HUES64 (cell line): ENCODE results near the gene MIGA2.

Experiments used
- H3K27ac ChIP-seq: 2 replicates; pipeline ENCODE4 v1.7.0; 2013; ENCODE audit warnings: low read depth, low read length, inconsistent platforms
- H3K27me3 ChIP-seq: 2 replicates; pipeline ENCODE4 v1.6.1; 2013; ENCODE audit warnings: mild to moderate bottlenecking, low read length; ENCODE audit not compliant: insufficient read depth
- H3K36me3 ChIP-seq: 2 replicates; pipeline ENCODE4 v1.6.1; 2013; ENCODE audit warnings: mild to moderate bottlenecking, low read length; ENCODE audit not compliant: insufficient read depth
- H3K4me1 ChIP-seq: 2 replicates; pipeline ENCODE4 v1.6.1; 2013; ENCODE audit warnings: mild to moderate bottlenecking, low read length, moderate library complexity; ENCODE audit not compliant: insufficient read depth
- H3K4me3 ChIP-seq: 2 replicates; pipeline ENCODE4 v1.5.1; 2013; ENCODE audit warnings: mild to moderate bottlenecking, low read length, moderate library complexity
- H3K9ac ChIP-seq: 2 replicates; pipeline ENCODE4 v1.6.1; 2013; ENCODE audit warnings: mild to moderate bottlenecking, low read depth, low read length
- H3K9me3 ChIP-seq: 2 replicates; pipeline ENCODE4 v1.6.1; 2013; ENCODE audit warnings: low read depth, low read length; ENCODE audit not compliant: insufficient read depth
- WGBS: fragments of 150-250, 120-280 bp; methylation state at CpG from one replicate; pipeline ENCODE4 v1.1.7; 2013; ENCODE audit warnings: missing lambda C conversion rate; 5-methylcytosine and 5-hydroxymethylcytosine counted together

Gene MIGA2

DNA sequence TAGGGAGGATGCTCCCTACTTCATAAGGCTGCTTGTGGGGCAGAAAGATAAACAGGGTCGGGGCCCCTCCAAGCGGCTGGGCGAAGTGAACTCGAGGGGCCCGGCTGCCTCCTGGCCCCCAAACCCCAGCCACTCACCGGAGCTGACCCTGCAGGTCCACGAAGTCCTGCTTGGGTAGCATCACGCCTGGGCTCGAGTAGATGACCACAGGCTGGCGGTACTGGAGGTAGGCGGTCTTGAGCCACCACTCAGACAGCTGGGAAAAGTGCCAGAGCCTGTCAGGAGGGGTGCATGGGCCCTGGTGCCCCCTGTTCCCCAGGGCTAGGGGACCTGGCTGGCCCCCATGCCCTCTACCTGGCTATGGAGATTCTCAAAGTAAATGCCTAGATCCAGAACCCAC, 67.6 kb downstream of the MIGA2 start:
- Histone ChIP-seq H3K4me1 (0 out of 2 replicates have a peak, but pooled peaks cover 2% of the 10 kb centered on the region), H3K4me3 (no peak overlapping the region), H3K36me3 (no peaks in the 10 kb centered on the region), H3K9ac (no peak overlapping the region), H3K27me3 (peaks cover 10% of the 10 kb centered on the region), H3K9me3 (no peaks in the 10 kb centered on the region), H3K27ac (no peak overlapping the region)
- WGBS, result 93% methylated on average over 11 of the region's 11 CpGs

DNA sequence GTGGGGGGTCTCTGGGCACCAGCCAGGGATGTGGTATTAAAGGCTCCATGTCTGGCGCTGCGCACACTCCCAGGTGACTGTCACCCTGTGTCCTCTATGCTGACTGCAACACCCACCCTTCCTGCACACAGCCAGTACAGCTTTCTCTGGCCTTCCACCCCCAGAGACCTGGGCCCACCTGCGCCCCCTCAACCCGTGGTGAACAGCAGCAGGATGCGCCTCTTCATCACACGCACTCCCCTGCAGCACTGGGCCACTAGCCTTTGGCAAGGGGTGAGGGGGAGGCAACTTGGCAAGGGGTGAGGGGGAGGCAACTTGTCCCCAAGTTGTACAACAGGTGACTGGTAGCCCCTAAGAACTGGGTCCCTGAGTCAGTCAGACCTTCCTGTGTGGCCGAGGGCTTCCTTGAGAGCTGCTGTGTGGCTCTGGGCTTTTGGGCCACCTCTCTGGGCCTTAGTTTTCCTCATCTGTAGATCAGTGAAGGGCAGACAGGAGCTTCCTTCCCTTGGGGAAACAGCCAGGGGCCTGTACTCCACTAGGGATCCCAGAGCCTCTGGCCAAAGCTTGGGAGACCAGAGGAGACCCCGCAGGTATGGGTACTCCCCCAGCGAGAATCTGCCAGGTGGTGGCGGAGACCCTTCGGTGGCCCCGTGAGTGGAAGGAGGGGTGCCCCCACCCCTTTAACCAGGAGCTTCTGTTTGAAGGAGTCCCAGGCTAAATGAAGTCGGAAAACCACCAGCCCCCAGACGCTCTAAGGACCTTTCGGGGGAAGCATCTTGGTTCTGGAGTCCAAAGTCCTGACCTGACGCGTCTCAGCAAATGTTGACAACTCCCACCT, 69.7 kb downstream of the MIGA2 start:
- Histone ChIP-seq H3K27ac (no peak overlapping the region), H3K4me3 (no peak overlapping the region), H3K27me3 (peaks cover 21% of the 10 kb centered on the region), H3K4me1 (0 out of 2 replicates have a peak, but pooled peaks cover 2% of the 10 kb centered on the region), H3K36me3 (no peaks in the 10 kb centered on the region), H3K9me3 (no peaks in the 10 kb centered on the region), H3K9ac (no peak overlapping the region)
- WGBS, result 93% methylated on average over 17 of the region's 17 CpGs

DNA sequence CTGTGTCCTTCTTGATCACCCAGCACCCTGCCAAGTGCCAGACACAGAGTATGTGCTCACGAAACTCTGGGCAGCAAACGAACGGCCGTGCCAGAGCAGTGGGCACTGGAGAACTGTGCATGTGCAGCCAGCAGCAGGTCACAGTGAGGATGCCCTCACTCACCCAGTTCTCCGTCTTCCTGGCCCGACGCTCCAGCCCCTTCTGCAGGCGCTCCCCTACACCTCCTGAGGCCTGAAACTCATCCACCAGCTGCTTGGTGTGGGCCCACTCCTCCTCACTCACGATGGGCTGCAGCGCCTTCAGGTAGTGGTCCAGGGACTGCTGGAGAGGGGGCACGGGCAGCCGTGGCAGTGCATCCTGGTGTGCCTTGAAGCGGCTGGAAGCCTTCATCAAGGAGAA, 71.2 kb downstream of the MIGA2 start:
- Histone ChIP-seq H3K36me3 (no peaks in the 10 kb centered on the region), H3K9ac (no peak overlapping the region), H3K27ac (no peak overlapping the region), H3K27me3 (peaks cover 21% of the 10 kb centered on the region), H3K4me3 (no peak overlapping the region), H3K4me1 (0 out of 2 replicates have a peak, but pooled peaks cover 5% of the 10 kb centered on the region), H3K9me3 (no peaks in the 10 kb centered on the region)
- WGBS, result 92% methylated on average over 13 of the region's 13 CpGs

DNA sequence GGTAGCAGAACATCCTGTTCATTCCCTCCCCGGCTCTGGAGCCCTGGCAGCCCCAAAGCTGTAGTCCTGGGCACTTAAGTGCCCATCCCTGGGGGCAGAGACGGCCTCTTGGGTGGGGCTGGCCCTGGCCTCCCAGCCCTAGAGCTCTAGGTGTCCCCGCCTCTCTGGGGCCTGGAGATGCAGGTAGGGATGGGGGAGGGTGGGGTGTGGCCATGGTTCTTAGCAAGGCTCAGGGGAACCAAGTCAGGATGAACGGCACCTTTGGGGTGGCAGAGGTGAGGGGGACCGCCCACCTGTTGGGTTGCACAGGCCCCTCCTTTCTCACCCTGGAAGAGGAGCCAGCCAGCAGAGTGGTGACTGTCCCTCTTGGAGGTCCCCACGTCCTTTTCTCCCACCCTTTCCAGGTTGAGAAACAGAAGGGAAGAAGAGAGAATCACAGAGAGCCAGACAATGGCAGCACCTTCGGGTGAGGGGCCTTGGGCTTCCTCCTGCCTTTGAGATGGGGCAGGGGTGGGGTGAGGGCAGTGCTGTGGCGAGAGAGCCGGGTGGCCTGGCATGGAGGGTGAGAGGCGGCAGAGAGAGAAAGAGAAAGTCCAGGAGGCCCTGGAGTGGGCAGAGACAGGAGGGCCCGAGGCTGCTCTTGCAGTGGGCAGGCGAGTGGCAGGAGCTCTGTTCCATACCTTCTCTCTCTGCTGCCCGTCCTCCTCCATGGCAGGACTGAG, 71.8 kb downstream of the MIGA2 start:
- Histone ChIP-seq H3K4me3 (no peak overlapping the region), H3K9ac (no peak overlapping the region), H3K27me3 (peaks cover 21% of the 10 kb centered on the region), H3K36me3 (no peaks in the 10 kb centered on the region), H3K4me1 (0 out of 2 replicates have a peak, but pooled peaks cover 3% of the 10 kb centered on the region), H3K27ac (no peak overlapping the region), H3K9me3 (no peaks in the 10 kb centered on the region)
- 91% methylated on average over 13 of the region's 13 CpGs for WGBS

DNA sequence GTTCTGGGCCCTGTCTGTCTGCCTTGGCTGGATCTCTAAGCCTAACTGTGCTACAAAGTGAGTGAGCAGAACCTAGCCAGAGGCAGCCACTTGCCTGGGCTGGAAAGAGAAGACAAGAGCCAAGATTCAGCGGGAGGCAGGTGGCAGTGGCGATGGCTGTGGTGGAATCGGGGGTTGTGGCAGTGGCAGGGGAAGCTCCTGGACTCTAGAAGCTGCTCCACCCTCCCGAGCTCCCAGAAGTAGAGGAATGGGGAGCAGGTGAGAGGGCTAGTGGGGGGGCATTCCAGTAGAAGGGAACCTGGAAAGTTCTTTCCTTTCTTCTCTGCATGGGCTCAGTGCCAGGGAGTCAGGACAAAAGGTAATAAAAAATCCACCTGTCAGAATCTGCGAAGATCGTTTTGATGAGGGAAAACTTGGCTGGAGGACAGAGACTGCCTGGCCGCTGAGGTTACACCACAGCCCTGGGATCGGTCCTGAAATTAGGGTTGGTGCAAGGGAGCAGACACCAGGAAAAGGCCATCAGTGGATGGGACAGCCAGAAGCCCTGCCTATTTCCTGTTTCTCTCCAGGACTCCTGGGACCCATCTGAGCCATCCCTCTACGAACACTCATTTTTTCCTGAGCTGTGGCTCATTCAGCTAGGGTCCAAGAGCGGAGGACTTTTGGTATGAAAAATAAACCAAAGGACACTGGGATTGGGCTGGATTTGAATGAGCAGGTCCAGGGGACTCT, 72.5 kb downstream of the MIGA2 start:
- Histone ChIP-seq H3K9ac (no peak overlapping the region), H3K4me3 (no peak overlapping the region)

DNA sequence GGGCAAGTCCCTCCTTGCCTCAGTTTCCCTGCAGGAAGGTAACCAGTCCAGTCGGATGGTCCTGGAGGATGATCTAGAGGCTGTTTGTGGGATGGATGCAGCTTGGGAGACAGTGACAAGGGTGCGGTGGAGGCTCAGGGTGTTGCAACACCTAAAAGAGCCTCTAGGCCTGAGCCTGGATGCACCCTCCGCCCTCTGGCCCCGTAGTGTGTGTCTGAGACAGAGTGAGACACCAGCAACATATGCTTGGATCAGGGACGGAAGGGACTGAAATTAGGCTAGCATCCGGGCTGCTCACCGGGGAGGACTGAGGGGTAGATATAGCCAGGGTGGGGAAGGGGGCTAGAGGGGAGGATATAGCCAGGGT, 73.1 kb downstream of the MIGA2 start:
- WGBS, result 80% methylated on average over 7 of the region's 7 CpGs
- Histone ChIP-seq H3K27me3 (peaks cover 21% of the 10 kb centered on the region), H3K36me3 (no peaks in the 10 kb centered on the region), H3K4me3 (no peak overlapping the region), H3K9me3 (no peaks in the 10 kb centered on the region), H3K9ac (no peak overlapping the region), H3K4me1 (0 out of 2 replicates have a peak, but pooled peaks cover 3% of the 10 kb centered on the region), H3K27ac (no peak overlapping the region)

More for the DNA sequence above, 72.5 kb downstream of the MIGA2 start:
- Histone ChIP-seq H3K27ac (no peak overlapping the region), H3K4me1 (0 out of 2 replicates have a peak, but pooled peaks cover 3% of the 10 kb centered on the region), H3K27me3 (peaks cover 21% of the 10 kb centered on the region), H3K36me3 (no peaks in the 10 kb centered on the region), H3K9me3 (no peaks in the 10 kb centered on the region)
- WGBS, result 92% methylated on average over 10 of the region's 10 CpGs

DNA sequence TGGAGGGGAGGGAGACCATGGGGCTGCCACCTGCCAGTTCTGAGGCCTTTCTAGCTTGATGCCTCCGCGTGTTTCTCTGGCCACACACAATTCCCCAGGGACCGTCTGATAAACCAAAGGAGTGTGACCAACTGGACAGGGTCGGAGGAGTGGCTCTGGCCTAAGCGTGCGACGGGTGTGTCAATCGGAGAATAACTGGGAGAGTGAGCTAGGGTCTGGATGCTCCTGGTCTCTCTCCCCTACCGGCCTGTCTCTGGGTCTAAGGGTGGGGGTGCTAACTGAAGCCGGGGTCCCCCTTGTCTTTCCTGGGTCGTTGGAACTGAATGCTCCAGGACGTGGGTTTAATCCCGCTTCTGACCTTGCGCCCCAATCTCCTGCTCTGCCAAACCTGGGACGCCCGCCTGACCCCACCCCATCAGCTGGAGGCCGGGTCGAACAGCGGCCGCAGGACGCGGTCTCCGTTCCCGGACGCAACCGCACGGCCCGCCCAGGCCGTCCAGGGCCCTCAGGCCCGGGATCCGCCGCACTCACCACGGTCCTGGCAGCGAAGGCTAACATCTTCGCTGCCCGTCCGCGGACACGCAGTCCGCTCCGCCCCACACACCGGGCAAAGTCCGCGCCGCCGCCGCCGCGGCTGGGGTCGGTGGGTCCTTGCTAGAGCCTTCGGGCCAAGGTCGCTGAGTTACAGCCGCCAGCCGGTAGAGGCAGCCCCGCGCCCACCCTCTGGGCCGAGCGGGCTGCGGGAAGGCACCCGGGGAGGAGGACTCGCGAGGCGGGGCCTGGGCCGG, 73.7 kb downstream of the MIGA2 start:
- H3K9ac ChIP-seq, result peak overlapping the region; percentile 40
- 4% methylated on average over 64 of the region's 64 CpGs for WGBS
- no peaks in the 10 kb centered on the region for H3K9me3 ChIP-seq
- no peaks in the 10 kb centered on the region for H3K36me3 ChIP-seq
- H3K27ac ChIP-seq, result no peak overlapping the region
- 0 out of 2 replicates have a peak, but pooled peaks cover 3% of the 10 kb centered on the region for H3K4me1 ChIP-seq
- H3K27me3 ChIP-seq, result peaks cover 21% of the 10 kb centered on the region
- H3K4me3 ChIP-seq, result peak overlapping the region; percentile 66

DNA sequence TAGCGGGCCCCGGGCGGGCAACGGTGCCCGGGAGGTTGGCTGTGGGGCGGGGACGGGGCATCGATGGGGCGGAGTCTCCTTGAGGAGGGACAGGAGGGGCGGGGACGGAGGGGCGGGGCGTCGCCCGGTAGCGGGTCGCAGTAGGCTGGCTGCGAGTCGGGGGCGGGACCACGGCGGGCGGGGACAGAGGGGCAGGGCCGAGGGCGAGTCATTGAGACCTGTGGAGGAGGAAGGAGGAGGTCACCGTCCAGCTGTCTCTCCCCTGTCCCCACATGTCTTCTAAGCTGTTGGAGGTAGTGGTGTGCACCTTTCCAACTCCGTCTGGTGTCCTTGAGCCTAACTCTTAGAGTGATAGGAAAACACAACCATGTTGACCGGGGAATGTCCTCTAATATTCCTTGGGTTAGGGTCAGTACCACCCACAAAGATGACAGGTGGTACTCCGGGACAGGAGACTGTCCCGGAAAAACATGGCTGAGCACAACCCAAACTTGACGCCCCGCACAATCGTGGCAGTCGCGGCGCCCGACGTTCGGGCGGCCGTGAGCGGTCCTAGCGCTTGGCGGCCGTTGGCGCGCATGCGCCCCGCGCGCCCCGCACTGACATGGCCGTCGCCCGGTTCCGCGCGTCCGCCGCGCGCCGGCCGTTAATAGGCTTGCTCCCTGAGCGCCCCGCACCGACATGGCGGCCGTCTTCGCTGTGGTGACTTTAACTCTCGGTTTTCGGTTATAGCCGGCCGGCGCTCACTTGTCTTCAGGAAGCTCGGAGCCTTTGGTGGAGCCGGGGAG, 74.5 kb downstream of the MIGA2 start, which contains the start of the genes CRAT and PTPA:
Gene CRAT (minus strand): TSS at position 54 of the 788 bp plus-strand sequence. CDS start 284 bp downstream, outside the sequence.
Gene PTPA (plus strand): TSS at position 676 of the 788 bp plus-strand sequence. CDS start 186 bp downstream, outside the sequence.
- Histone ChIP-seq H3K9ac (peak within 1 kb of the TSS; percentile 96), H3K4me3 (peak within 1 kb of the TSS; percentile 66), H3K36me3 (no peaks in the 10 kb centered on the region), H3K4me1 (0 out of 2 replicates have a peak, but pooled peaks cover 3% of the 10 kb centered on the region), H3K27ac (peak within 1 kb of the TSS; percentile 95), H3K9me3 (no peaks in the 10 kb centered on the region), H3K27me3 (peaks cover 21% of the 10 kb centered on the region)
- WGBS, result under 1% methylated on average over 76 of the region's 77 CpGs

DNA sequence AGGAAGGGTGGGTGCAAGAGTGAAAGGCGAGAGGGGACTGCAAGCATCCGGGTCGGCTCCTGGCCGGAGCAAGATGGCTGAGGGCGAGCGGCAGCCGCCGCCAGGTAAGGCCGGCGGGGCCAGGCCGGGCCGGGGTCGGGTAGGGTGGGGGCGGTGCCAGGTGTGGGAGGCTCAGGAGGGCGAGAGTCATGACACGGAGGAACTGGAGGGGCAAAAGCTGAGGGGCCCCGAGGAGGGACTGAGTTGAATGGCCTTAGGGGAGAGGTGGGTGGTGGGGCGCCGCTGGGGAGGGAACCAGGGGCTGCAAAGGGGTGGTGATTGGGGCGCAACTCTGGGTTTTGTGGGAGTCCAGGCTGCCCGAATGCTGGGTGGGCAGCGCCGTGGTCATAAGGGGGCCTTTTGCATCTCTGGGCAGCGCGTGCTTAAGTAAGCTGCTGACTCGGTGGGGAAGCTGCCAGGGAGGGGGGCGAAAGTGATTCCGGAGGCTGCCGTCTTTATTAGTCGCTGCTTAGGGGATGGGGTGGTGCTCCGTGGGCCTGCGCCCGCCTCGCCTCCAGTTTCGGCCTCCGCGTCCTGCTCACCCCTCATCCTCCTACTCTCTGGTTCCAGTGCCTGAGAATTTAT, 75.2 kb downstream of the MIGA2 start:
- Histone ChIP-seq H3K27ac (peak overlapping the region; percentile 95), H3K36me3 (no peaks in the 10 kb centered on the region), H3K27me3 (peaks cover 21% of the 10 kb centered on the region), H3K9ac (peak overlapping the region; percentile 96), H3K4me3 (peak overlapping the region; percentile 66), H3K4me1 (0 out of 2 replicates have a peak, but pooled peaks cover 3% of the 10 kb centered on the region), H3K9me3 (no peaks in the 10 kb centered on the region)
- WGBS, result 1% methylated on average over 35 of the region's 37 CpGs
